ENCODE results near the gene TMEM178B. TPM values are rescaled to one million over a fixed set of nuclear protein-coding genes. Genes with fewer than 3 reads are reported as not detected.
"Not testable (repeated sequence)": the region's sequence is repeated elsewhere in the genome, so short reads cannot be mapped to it uniquely, and the experiment has no call there.

The TMEM178B gene
- total RNA-seq, 3 donors from 2014 or later (not counting 1 experiment from before 2014, with no cell fraction given), result not detected

DNA sequence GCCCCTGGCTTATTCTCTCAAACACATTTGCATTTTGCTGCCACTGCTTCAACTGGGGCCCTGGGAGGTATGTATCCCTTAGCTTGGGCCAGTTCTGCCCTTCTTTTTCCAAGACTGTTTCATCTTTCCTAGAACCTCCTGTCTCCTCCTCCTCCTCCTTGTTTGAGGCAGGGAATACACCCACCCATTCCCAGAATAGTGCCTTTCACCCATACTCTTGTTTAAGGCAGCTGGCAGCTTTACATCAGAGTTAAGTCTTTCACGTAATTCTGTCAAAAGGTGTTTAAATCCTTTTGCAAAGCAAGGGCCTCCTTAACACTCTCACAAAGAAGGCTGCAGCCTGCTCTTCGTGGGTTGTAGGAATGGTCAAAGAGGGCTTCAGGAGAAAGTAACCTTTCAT lies 326.5 kb downstream of the TMEM178B start:
- no peaks in the 10 kb centered on the region for H3K9me3 Mint-ChIP-seq
- no peak for TF ChIP-seq CTCF (IDR thresholded peaks at IDR 0.05)
- ATAC-seq (no peak), DNase-seq (no peak)
- intact Hi-C loops (cut with micrococcal nuclease), result no loop called here
- H3K27ac Mint-ChIP-seq, result no peak overlapping the region
- no peaks in the 10 kb centered on the region for H3K4me1 ChIP-seq (ENCODE audit: control insufficient read depth, insufficient read depth, low read length)
- no peaks in the 10 kb centered on the region for H3K4me1 Mint-ChIP-seq
- no peak overlapping the region for H3K4me3 Mint-ChIP-seq
- H3K36me3 ChIP-seq (ENCODE audit: control insufficient read depth, insufficient read depth, low read length), result no peaks in the 10 kb centered on the region
- H3K4me3 ChIP-seq (ENCODE audit: low read length), result no peak overlapping the region
- 61% methylated on average over 2 of the region's 2 CpGs for WGBS (ENCODE audit: insufficient coverage)
- H3K9me3 ChIP-seq (ENCODE audit: control insufficient read depth, insufficient read depth, low read length), result no peaks in the 10 kb centered on the region
- H3K27me3 ChIP-seq (ENCODE audit: control insufficient read depth, insufficient read depth, low read length), result no peaks in the 10 kb centered on the region
- peaks cover 11 to 37% of the 10 kb centered on the region in 2 donors for H3K27me3 Mint-ChIP-seq (ENCODE audit: low read depth in 2 of 2)
- no peak overlapping the region for H3K27ac ChIP-seq (ENCODE audit: low read length)
- H3K36me3 Mint-ChIP-seq, result no peaks in the 10 kb centered on the region

DNA sequence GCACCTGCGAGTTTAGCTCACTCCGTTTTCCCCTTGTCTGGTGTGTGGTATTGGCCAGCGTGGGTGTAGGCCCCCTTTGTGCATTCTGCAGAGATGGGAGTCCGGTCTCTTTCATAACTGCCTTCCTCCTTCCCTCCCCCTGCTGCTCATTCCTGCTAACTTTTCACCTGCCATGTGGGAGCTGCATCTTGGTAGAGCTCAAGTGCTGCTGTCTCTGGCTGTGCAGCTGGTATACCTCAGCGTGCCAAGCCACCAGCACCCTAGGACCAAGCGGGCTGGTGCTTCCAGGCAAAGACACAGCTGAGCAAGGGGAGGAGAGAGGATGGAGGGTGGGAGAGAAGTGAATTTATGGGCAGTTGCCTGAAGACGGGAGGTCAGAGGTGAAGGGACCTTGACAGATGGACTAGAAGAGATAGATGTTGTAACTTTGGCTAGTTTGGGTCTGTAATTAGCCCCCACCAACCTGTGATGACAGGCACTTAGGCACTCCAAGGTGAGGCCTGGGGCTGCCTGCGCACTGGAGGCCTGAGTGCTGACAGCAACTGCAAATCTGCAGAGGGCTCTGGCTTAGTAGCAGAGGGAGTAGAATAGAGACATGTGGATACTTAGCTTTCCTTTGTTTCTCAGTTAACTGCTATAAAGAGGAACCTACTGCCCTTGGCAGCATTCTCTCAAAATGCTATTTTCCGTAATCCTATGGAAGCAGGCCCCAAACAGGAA lies 328.6 kb downstream of the TMEM178B start:
- H3K27ac Mint-ChIP-seq, result no peak overlapping the region
- H3K36me3 ChIP-seq (ENCODE audit: control insufficient read depth, insufficient read depth, low read length), result no peaks in the 10 kb centered on the region
- DNase-seq (no peak), ATAC-seq (no peak)
- no peak for TF ChIP-seq CTCF (IDR thresholded peaks at IDR 0.05)
- no peak overlapping the region for H3K4me3 ChIP-seq (ENCODE audit: low read length)
- H3K27ac ChIP-seq (ENCODE audit: low read length), result no peak overlapping the region
- no peaks in the 10 kb centered on the region for H3K4me1 ChIP-seq (ENCODE audit: control insufficient read depth, insufficient read depth, low read length)
- no peaks in the 10 kb centered on the region for H3K9me3 ChIP-seq (ENCODE audit: control insufficient read depth, insufficient read depth, low read length)
- H3K4me3 Mint-ChIP-seq, result no peak overlapping the region
- no peaks in the 10 kb centered on the region for H3K36me3 Mint-ChIP-seq
- intact Hi-C loops (cut with micrococcal nuclease), result no loop called here
- no peaks in the 10 kb centered on the region for H3K27me3 ChIP-seq (ENCODE audit: control insufficient read depth, insufficient read depth, low read length)
- peaks cover 11 to 36% of the 10 kb centered on the region in 2 donors for H3K27me3 Mint-ChIP-seq (ENCODE audit: low read depth in 2 of 2)
- no peaks in the 10 kb centered on the region for H3K4me1 Mint-ChIP-seq
- no peaks in the 10 kb centered on the region for H3K9me3 Mint-ChIP-seq
- 89% methylated on average over 9 of the region's 9 CpGs for WGBS (ENCODE audit: insufficient coverage)

DNA sequence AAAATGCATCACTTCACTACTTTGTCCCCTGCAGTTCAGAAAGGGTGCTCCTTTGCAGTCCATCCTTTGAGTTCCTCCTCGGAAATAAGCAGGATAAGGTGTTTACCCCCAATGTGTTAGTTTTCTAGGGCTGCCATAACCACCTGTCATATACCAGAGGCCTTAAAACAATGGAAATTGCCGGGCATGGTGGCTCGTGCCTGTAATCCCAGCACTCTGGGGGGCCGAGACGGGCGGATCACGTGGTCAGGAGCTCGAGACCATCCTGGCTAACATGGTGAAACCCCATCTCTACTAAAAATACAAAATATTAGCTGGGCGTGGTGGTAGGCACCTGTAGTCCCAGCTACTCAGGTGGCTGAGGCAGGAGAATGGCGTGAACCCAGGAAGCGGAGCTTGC lies 330.0 kb downstream of the TMEM178B start:
- intact Hi-C loops (cut with micrococcal nuclease); H3K27me3 ChIP-seq (ENCODE audit: control insufficient read depth, insufficient read depth, low read length); H3K27ac Mint-ChIP-seq; ATAC-seq; H3K4me3 Mint-ChIP-seq; H3K4me1 Mint-ChIP-seq; H3K4me1 ChIP-seq (ENCODE audit: control insufficient read depth, insufficient read depth, low read length); H3K36me3 ChIP-seq (ENCODE audit: control insufficient read depth, insufficient read depth, low read length); H3K36me3 Mint-ChIP-seq; H3K9me3 ChIP-seq (ENCODE audit: control insufficient read depth, insufficient read depth, low read length); DNase-seq; H3K9me3 Mint-ChIP-seq; H3K27ac ChIP-seq (ENCODE audit: low read length); H3K4me3 ChIP-seq (ENCODE audit: low read length): not testable (repeated sequence)
- H3K27me3 Mint-ChIP-seq (ENCODE audit: low read depth in 2 of 2), result peaks cover 16 to 22% of the 10 kb centered on the region in 2 donors
- WGBS (ENCODE audit: insufficient coverage), result 87% methylated on average over 11 of the region's 11 CpGs

DNA sequence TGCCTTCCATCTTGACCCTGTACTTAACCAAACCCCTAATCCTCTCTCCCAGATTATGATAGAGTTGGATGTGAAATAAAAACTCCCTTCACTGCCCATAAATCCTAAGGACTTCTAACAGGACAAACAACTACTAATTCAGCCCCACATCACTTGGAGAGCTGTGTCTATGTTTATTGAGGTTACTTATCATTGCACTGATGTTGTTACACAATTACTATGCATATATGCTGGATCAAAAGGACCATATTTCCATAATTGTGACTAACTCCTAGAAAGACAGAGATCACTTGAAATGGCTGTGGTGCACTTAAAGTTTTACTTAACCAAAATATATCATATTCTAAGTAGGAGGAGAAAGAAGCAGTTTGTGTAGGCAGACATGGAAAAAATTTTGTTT lies 332.5 kb downstream of the TMEM178B start:
- Histone ChIP-seq H3K36me3 (ENCODE audit: control insufficient read depth, insufficient read depth, low read length) (no peaks in the 10 kb centered on the region), H3K27me3 (ENCODE audit: control insufficient read depth, insufficient read depth, low read length) (peaks cover 5% of the 10 kb centered on the region), H3K4me3 (ENCODE audit: low read length) (no peak overlapping the region), H3K27ac (ENCODE audit: low read length) (no peak overlapping the region), H3K9me3 (ENCODE audit: control insufficient read depth, insufficient read depth, low read length) (no peaks in the 10 kb centered on the region), H3K4me1 (ENCODE audit: control insufficient read depth, insufficient read depth, low read length) (no peaks in the 10 kb centered on the region)
- no peak for DNase-seq
- peaks cover 19 to 24% of the 10 kb centered on the region in 2 donors for H3K27me3 Mint-ChIP-seq (ENCODE audit: low read depth in 2 of 2)
- no peak overlapping the region for H3K4me3 Mint-ChIP-seq
- no peaks in the 10 kb centered on the region for H3K9me3 Mint-ChIP-seq
- H3K27ac Mint-ChIP-seq, result no peak overlapping the region
- ATAC-seq, result no peak
- no peaks in the 10 kb centered on the region for H3K4me1 Mint-ChIP-seq
- no peaks in the 10 kb centered on the region for H3K36me3 Mint-ChIP-seq
- intact Hi-C loops (cut with micrococcal nuclease), result no loop called here
- TF ChIP-seq CTCF (IDR thresholded peaks at IDR 0.05), result no peak

All from natural killer cell (primary cell).